Activated T-helper 9 cell treated with anti-CD3 and anti-CD28 coated beads, Interleukin-2, amount 50 U/mL, for 16 hours (primary cell): ENCODE results near the gene EPHA8.

Source experiments
- DNase-seq: peaks from one replicate; pipeline ENCODE4 v3.0.0-alpha.2; 2020; ENCODE audit warnings: low read depth

EPHA8 gene

GRCh38 chr1:22567197-22567596 lies 3.9 kb downstream of the EPHA8 start:
- no peak for DNase-seq

- DNase-seq: no peak
Observed at GRCh38 chr1:22567994-22568393, 4.7 kb downstream of the EPHA8 start.

GRCh38 chr1:22569269-22569668 lies 6.0 kb downstream of the EPHA8 start:
- DNase-seq: no peak

- no peak for DNase-seq
Observed at GRCh38 chr1:22570140-22570909, 7.0 kb downstream of the EPHA8 start.

GRCh38 chr1:22572818-22573217 lies 9.5 kb downstream of the EPHA8 start:
- no peak for DNase-seq

- no peak for DNase-seq
Observed at GRCh38 chr1:22573237-22573636, 9.9 kb downstream of the EPHA8 start.

- no peak for DNase-seq
Observed at GRCh38 chr1:22575532-22576149, 12.4 kb downstream of the EPHA8 start.

GRCh38 chr1:22576150-22576544 lies 12.9 kb downstream of the EPHA8 start:
- DNase-seq: no peak

GRCh38 chr1:22576617-22577016 lies 13.3 kb downstream of the EPHA8 start:
- DNase-seq: no peak

- no peak for DNase-seq
Observed at GRCh38 chr1:22578732-22579361, 15.6 kb downstream of the EPHA8 start.

GRCh38 chr1:22579541-22580155 lies 16.4 kb downstream of the EPHA8 start:
- no peak for DNase-seq

- no peak for DNase-seq
Observed at GRCh38 chr1:22582661-22583635, 19.7 kb downstream of the EPHA8 start.

GRCh38 chr1:22584001-22584562 lies 20.8 kb downstream of the EPHA8 start:
- DNase-seq: no peak

- DNase-seq: no peak
Observed at GRCh38 chr1:22584970-22585369, 21.7 kb downstream of the EPHA8 start.

- no peak for DNase-seq
Observed at GRCh38 chr1:22585471-22585870, 22.2 kb downstream of the EPHA8 start.

GRCh38 chr1:22586356-22587130 lies 23.3 kb downstream of the EPHA8 start:
- no peak for DNase-seq

- DNase-seq: no peak
Observed at GRCh38 chr1:22587247-22587646, 24.0 kb downstream of the EPHA8 start.

- DNase-seq: no peak
Observed at GRCh38 chr1:22588899-22589422, 25.7 kb downstream of the EPHA8 start.

GRCh38 chr1:22591576-22591975 lies 28.3 kb downstream of the EPHA8 start:
- DNase-seq: no peak

- DNase-seq: no peak
Observed at GRCh38 chr1:22592051-22592450, 28.8 kb downstream of the EPHA8 start.
